HG03159 (cell line): Measurements from ENCODE around the gene KRT72.
"Not testable (repeated sequence)": the region's sequence is repeated elsewhere in the genome, so short reads cannot be mapped to it uniquely, and the experiment has no call there.

ENCODE experiments used
- ATAC-seq: cut with Tn5 transposase; IDR thresholded peaks from one replicate; pipeline ENCODE4 v1.9.1; 2021; ENCODE audit warnings: mild to moderate bottlenecking, moderate library complexity; ENCODE audit not compliant: unreplicated experiment

Gene KRT72

DNA sequence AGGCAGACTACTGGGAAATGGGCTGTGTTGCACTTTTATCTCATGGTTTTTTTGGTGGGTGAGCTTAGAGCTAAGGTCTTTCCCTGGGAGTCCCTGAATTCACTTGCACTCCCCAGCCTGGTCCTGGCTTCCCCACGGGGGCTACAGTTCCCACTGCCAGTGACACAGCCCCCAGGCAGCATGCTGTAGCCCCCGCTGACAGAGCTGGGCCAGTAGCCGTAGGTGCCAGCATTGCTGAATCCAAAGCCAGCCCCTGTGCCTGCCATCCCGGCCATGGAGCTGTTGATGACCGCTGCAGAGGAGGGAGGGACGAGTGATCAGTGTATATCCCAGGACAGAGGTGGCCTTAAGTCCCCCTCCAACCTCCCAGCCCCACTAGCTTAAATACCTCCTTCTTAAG, 6.9 kb upstream of the KRT72 start:
- no peak for ATAC-seq

DNA sequence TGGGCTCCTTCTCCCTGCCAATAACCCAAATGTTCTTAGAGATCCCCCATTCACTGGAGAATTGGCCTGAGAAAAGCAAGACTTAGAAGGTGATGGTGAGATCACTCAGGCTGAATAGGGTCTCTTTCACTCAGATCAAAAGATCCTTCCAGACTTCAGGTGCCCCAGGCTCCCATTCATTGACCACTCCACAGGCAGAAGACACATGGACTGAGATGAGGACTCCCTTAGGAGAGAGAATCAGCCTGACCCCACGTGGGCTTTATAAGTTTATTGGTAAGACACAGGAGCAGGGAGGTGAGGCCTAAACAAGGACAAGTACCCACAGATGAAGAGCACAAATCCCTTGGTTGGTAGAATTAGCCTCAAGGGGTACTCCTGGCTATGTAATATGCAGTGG, 6.1 kb upstream of the KRT72 start:
- ATAC-seq = no peak

DNA sequence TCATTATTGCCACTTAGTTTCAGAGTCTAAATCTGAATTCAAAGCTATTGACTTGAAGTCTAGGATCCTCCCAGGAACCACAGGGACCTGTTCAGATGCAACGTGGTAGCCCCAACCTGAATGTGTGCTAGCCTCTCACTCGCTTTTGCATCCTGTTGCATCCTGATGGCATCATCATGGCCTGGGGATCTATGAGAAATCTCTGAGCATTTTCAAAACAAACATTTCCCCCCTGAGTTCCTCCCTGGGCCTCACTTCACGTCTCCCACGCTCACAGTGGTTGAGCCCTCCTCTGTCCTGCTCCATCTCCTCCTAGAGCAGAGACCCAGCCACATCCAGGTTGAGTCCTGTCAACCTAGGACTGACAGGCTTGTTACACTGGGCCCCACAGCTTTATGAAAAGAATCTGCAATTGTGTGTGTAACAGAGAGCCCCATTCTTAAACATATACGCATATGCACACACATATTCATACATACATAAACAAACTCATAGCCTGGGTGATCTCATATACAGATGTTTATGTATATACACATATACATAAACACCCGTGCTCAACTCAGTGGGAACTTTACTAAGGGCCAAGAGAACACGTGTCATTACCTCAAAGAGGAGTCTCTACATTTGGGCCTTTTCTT, 5.4 kb upstream of the KRT72 start:
- no peak for ATAC-seq

DNA sequence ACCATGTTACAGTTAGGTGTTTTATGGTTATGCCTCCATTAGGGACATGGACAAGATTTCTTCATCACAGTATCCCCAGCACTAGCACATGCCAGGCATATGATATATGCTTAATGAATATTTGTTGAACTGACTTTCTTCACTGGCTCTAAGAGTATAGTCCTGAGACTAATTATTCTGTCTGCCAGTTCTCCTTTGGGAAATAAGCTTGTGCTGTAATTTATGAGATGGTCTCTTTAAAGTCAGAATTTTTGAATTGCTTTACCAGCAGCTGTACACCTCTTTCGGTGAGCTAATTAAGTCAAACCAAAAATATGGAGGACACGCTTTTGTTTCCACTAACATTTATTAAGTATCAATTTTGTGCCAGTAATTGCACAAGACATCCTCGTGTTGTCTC, 4.8 kb upstream of the KRT72 start:
- ATAC-seq = no peak

DNA sequence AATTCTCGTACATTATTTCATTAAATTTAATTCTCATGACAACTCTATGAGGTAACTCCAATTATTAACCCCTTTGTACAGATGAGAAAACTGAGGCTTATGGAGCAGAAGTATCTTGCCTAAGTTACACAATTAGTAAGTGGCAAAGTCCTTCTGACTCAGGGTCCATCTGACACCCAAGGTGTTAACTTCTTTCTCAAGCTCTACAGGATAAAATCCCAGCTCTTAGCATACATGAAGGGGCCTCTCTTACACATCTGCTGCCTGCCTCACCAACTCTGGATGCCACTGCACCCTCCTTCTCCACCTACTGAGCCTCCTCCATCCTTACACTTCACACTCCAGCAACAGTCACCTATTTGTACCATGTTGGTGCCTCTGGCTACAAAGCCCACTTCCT, 4.3 kb upstream of the KRT72 start:
- no peak for ATAC-seq

DNA sequence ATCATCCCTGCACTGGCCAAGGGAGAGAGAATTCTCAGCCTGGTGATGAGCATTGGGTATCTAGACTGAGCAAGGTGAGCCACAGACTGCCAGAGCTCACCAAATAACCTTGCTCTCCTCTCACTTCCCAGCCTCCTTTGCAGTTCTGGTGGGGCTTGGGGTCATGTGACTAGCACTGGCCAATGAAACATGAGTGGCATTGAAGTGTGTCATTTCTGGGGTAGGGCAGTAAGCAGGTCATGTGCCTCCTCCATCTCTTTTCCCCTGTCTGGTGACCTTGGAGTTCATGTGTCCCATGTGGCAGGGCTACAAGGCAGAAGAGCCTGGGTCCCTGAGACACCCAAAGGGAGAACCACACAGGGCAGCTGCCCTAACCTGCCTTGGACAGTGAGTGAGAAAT, 3.6 kb upstream of the KRT72 start:
- no peak for ATAC-seq

DNA sequence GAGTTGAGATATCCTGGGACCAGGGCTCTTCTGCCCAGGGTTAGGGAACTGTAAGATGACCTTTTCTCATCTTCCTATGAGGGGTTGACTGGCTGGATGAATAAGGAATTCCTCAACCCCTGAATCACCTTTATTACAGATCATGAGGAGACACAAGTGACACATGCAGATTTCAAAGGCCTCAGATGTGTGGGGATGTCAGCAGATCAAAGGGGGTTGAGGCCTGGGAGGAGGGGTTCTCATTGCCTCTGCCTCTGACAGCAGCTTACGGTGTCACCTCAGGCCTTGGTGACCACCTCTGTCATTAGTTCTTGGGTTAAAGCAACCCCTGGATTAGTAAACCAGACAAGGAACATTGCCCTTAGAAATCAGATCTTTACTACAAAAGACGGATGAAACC, 2.1 kb upstream of the KRT72 start:
- no peak for ATAC-seq

DNA sequence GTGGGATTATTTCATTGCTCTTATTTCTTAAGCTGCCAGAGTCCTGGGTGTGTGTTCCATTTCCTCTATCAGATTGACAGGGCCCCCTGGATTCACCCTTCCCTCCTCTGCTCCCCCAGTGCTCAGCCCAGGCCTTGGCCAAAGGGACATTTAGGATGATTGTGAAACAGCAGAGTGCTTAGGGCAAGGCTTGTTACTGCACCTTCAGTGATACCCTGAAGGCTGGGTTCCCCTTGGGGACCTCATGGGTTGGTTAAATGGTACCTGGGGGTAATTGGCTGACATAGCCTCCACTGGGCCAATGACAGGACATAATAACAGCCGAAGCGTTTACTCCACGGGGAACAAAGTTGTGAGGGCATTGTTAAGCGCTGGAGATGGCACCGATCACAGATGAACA, 1.3 kb upstream of the KRT72 start:
- ATAC-seq = no peak

DNA sequence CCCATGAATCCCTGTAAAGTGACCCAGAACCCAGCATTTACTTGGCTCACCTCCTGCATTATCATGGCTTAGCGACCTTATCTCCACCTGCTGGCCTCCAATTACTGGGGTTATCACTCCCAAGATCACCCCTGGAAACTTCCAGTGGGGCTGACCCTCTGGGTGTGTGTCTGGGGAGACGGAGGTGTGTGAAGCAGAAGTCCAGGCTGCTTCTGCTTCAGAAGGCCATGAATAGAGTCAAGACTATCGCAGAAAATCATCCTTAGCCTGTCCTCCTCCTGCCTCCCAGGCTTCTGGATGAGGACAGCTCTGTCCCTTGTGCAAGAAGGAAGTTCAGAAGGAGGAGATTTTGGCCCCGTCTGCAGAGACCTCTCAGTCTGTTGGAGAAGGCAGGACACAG, 408 bp upstream of the KRT72 start:
- ATAC-seq = no peak

DNA sequence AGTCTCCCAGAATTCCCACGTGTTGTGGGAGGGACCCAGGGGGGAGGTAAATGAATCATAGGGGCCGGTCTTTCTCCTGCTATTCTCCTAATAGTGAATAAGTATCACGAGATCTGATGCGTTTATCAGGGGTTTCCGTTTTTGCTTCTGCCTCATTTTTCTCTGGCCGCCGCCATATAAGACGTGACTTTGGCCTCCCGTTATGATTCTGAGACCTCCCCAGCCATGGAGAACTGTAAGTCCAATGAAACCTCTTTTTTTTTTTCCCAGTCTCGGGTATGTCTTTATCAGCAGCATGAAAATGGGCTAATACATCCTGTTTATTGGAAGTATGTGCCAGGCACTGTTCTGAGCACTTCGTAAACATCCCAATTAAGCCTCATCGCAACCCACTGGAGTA, 788 bp downstream of the KRT72 start:
- ATAC-seq = no peak

DNA sequence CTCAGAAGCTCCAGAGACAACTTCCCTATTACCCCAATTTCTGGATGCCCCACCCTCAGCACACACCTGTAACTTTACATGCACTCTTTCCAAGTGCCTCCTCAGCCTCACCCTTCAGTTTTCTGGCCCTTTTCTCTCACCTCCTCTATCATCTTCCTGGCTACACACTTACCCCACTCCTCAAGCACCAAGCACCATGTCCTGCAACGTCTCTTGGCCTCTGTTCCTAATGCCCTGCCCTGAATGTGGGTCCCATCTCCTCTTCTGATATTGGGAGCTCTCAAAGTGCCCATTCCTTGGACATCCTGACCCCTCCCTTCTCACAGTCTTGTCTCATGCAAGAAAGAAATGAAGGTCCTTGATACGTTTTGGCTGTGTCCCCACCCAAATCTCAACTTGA, 1.2 kb downstream of the KRT72 start:
- ATAC-seq = no peak

DNA sequence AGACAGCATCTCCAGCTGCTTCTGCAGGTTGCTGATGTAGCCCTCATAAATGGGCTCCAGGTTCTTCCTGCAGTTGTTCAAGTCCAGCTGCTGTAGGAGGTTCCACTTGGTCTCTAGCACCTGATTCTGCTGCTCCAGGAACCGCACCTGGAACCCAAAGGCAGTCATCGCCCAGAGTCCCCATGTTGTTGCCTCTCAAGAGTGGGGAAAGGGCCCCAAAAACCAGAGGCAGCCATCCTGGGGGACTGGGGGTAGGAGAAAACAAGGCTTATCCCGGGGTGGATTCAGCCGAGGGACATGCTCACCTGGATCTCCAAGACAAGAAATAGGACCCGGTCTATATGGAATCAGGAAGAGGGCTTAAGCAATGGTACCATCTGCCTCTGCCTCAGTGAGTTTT, 2.3 kb downstream of the KRT72 start:
- ATAC-seq = no peak

DNA sequence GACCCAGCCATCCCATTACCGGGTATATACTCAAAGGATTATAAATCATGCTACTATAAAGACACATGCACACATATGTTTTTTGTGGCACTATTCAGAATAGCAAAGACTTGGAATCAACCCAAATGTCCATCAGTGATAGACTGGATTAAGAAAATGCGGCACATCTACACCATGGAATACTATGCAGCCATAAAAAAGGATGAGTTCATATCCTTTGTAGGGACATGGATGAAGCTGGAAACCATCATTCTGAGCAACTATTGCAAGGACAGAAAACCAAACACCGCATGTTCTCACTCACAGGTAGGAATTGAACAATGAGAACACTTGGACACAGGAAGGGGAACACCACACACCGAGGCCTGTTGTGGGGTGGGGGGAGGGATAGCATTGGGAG, 7.0 kb downstream of the KRT72 start:
- not testable (repeated sequence) for ATAC-seq

DNA sequence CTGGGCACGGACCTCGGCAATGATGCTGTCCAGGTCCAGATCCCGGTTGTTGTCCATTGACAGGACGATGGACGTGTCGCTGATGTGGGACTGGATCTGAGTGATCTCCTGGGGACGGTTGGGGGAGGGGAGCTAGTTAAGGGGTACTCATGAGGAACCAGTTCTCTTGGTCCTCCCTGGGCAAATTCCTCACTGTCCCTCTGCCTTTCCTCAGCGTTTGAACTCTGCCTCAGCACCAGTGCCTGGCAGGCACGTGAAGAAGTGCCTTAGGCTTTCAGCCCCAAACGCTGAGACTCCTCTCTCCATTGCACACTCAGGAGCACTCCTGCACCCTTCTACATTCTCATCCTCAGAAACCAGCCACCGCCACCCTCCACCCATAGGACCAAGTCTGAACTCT, 9.7 kb downstream of the KRT72 start:
- ATAC-seq = no peak

DNA sequence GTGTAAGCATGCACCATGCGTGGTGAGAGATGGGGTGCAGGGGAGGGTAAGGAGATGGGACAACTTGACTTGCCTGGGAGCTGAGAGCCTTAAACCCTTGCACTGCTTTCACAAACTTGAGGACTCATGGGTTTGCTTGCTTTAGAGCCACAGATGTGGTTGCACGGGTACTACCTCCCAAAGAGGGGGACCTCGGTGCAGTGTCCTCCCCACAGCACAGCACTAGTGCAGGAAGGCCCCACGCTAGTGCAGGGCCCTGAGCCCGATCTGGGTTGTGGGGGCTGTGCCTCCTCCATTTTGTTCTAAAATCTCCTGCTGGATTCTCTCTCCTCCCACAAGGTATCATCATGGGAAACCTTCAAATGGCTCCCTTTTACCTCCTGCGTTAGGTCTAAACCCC, 11.2 kb downstream of the KRT72 start:
- no peak for ATAC-seq

DNA sequence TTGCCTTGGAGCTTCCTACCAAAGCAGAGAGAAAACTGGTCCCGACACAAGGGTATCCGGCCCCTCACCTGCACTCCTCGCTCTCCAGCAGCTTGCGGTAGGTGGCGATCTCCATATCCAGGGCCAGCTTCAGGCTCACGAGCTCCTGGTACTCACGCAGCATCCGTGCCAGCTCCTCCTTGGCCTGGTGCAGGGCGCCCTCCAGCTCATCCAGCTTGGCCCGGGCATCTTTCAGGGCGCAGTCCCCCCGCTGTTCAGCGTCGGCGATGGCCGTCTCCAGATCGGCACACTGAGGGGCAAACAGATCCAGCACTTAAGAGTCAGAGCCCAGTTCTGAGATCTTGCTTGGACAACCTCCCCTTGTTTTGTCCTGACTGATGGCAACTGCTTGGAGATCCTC, 13.7 kb downstream of the KRT72 start:
- ATAC-seq = no peak

DNA sequence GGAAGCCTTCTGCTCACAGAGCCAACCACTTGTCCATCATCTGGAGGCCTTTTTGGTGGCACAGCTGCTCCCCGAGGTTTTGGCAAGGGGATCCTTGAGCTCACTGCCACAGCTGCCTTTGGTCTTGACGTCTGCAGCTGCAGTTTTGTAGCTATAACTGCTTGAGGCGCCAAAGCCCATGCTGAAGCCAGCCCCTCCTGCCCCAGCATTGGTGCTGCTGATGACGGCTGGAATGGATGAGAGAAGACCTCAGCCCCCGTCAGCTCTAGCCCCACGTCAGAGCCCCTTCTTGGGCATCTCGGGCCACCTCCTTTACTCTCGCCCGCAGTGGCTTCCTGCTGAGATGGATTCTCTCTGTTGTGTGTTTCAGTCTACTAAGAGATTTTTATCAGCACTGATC, 15.3 kb downstream of the KRT72 start:
- ATAC-seq = no peak

DNA sequence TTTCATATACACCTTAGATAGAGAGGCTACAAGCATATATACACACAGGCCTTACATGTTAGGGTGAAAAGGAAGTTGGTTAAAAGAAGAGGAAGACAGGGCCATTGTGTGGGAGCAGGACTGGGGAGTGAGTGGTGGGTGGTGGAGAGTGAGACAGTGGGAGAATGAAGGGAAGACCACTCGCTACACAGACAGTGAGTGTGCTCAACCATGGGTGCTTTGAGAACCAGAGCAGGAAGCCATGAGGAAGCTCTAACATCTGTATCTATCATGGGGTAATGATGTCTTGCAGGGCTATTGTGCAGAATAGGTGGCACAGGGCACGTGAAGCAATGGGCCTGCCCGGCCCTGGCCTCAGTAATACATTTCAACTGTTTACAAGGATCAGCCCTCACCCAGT, 16.2 kb downstream of the KRT72 start:
- no peak for ATAC-seq

DNA sequence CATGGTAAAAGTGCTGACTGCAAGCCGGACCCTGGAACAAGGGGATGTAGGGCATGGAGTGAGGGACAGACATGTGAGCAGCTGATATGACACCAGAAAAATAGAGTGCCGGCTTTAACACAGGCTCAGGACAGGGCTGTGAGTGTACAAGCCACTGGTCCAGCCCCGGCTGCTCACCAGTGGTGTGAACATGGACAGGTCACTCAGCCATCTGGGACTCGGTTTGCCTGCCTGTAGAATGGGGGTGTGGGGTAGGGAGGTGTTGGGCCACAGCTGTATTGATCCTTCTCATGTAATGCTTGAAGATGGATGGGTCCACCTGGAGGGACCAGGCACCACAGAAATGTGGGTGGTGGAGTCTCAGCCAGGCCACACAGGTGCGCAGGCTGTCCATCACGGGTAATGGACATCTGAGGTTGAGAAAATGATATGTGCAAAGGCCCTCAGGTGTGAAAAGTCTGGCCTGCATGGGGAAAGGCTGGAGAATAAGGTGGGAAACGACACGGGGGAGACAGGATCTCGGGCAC, 17.0 kb downstream of the KRT72 start:
- no peak for ATAC-seq

DNA sequence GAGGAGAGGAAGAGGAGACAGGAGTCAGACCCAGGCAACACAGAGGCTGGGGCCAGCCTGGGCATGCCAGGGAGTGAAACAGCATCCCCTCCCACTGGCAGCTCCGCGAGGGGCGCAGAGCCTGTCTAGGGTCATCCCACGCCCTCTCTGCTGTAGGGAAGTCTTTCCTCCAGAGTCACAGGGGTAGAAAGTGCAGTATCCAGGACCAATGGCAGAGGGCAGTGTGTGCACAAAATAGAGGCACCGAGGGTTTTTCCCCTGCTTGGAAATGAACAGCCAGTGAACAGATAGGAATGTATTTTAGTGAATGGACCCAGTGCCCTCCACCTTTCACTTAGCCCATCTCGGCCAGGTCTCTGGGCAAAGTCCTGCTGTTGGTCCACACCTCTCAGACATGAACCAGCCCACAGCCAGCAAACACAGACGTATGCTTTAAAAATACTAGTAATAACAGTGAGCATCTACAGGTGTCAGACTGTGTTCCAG, 18.2 kb downstream of the KRT72 start:
- ATAC-seq = no peak

DNA sequence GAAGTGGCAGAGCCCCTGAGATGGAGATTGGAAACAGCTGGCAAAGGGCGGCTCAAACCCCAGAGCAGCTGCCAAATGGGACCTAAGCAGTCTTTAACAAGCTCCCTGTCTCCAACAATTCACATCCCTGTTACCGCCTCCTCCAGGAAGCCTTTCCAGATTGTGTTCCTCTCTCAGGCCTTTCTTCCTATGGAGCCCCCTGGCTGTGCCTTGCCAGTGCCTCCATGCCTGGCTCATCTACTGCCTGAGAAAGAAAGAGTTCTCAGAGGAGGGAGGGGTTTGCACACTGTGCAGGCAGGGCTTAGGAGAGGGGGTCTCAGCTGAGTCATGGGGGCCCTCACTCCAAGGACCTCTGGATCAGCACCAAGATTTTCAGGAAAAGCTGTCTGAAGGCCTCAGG, 18.8 kb downstream of the KRT72 start:
- no peak for ATAC-seq

DNA sequence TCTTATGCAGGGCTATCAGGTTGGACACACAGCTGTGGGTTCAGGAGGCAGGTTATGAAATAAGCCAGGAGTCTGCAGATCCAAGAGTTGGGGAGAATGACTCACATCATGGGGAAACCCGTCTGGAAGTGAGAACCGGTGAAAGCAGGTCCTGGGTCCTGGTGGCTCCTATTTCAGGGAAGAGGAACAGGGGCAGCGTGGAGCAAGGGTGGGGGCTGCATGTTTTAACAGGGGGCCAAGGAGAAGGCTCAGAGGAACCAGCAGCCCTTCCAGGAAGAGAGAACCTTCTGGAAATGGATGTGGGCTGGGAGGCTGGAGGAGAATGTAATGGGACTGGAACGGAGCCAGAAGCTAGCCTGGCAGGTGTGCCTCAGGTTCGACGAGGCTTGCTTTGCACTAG, 19.8 kb downstream of the KRT72 start:
- no peak for ATAC-seq

DNA sequence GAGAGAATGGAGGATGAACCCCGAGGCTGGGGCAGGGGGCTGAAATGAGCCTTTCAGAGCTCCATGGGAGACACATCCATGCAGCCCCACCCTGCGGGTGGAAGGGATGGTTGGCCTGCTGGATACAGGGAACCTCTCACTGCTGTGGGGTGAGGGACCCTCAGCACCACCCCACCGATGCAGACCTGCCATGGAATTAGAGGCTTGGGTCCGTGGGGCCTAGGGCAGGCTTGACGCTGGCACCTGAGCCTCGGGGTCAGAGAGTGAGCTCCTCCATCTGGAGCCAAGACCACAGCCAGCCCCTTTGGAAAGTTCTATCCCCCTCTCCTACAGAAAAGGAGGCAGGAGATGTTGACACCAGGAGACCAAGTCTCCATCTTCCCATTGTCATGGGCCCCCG, 20.2 kb downstream of the KRT72 start:
- no peak for ATAC-seq
